Loucy (cell line): ENCODE results near the gene RETREG2.
A peak's percentile ranks its signal among the peaks of the same experiment; 100 is the strongest.

Source experiments
- H2AFZ ChIP-seq: fragments of 200-600 bp; sonication (generic); 2 replicates; pipeline ENCODE4 v1.6.0; 2016; ENCODE audit warnings: antibody characterized with exemption, mild to moderate bottlenecking, low read length, moderate library complexity
- H3F3A ChIP-seq: fragments of 200-600 bp; 2 replicates; pipeline ENCODE4 v1.6.0; 2016; ENCODE audit warnings: antibody characterized with exemption, low read depth, mild to moderate bottlenecking
- H3K27me3 ChIP-seq: fragments of 200-600 bp; sonication (generic); 2 replicates; pipeline ENCODE4 v1.6.1; 2014; ENCODE audit warnings: low read length, mild to moderate bottlenecking; ENCODE audit not compliant: insufficient read depth, poor library complexity, severe bottlenecking
- H3K36me3 ChIP-seq: fragments of 200-600 bp; sonication (generic); 2 replicates; pipeline ENCODE4 v1.6.1; 2016; ENCODE audit warnings: low read length; ENCODE audit not compliant: insufficient read depth
- H3K4me1 ChIP-seq: fragments of 200-600 bp; sonication (generic); 2 replicates; pipeline ENCODE4 v1.5.1; 2014; ENCODE audit warnings: low read length, mild to moderate bottlenecking; ENCODE audit not compliant: insufficient read depth, poor library complexity, severe bottlenecking
- H3K4me2 ChIP-seq: fragments of 200-600 bp; sonication (generic); 2 replicates; pipeline ENCODE4 v1.6.0; 2014; ENCODE audit warnings: antibody characterized with exemption, low read length, low read depth, mild to moderate bottlenecking; ENCODE audit not compliant: poor library complexity, severe bottlenecking
- H3K4me3 ChIP-seq: fragments of 200-600 bp; sonication (generic); 2 replicates; pipeline ENCODE4 v1.5.1; 2014; ENCODE audit warnings: low read length, mild to moderate bottlenecking, mixed read lengths; ENCODE audit not compliant: poor library complexity, severe bottlenecking
- H3K79me2 ChIP-seq: fragments of 200-600 bp; sonication (generic); 2 replicates; pipeline ENCODE4 v1.6.1; 2014; ENCODE audit warnings: low read length; ENCODE audit not compliant: insufficient read depth
- H3K9ac ChIP-seq: fragments of 200-600 bp; sonication (generic); 2 replicates; pipeline ENCODE4 v1.6.0; 2014; ENCODE audit warnings: mild to moderate bottlenecking, low read depth, low read length, moderate library complexity; ENCODE audit not compliant: poor library complexity, severe bottlenecking
- H3K9me2 ChIP-seq: fragments of 200-600 bp; sonication (generic); replicated peaks from 2 replicates; pipeline ENCODE4 v1.6.1; 2016; ENCODE audit warnings: low read depth, low read length, mixed read lengths
- H3K9me3 ChIP-seq: fragments of 200-600 bp; sonication (generic); 2 replicates; pipeline ENCODE4 v1.6.1; 2014; ENCODE audit warnings: mild to moderate bottlenecking, antibody characterized with exemption, low read length, low read depth; ENCODE audit not compliant: insufficient read depth
- H4K20me1 ChIP-seq: fragments of 200-600 bp; sonication (generic); 2 replicates; pipeline ENCODE4 v1.6.0; 2014; ENCODE audit warnings: antibody characterized with exemption, low read length, mild to moderate bottlenecking; ENCODE audit not compliant: insufficient read depth, poor library complexity, severe bottlenecking
- EZH2phosphoT487 ChIP-seq: fragments of 200-600 bp; IDR thresholded peaks from 2 replicates; pipeline ENCODE4 v1.6.1; 2018; ENCODE audit warnings: antibody characterized with exemption, mild to moderate bottlenecking, moderate library complexity, borderline replicate concordance
- TF ChIP-seq, protein P1 (sequence below): fragments of 200-600 bp; sonication (generic); conservative IDR thresholded peaks from 2 replicates; pipeline ENCODE4 v1.5.1; 2014; ENCODE audit warnings: mild to moderate bottlenecking, antibody characterized with exemption, low read length

Gene RETREG2

GRCh38 chr2:219228041-219228910 lies 50.2 kb downstream of the RETREG2 start:
- Histone ChIP-seq H3K4me3 (peak overlapping the region; percentile 89), H3K36me3 (peaks cover 44% of the 10 kb centered on the region; the same call in 1 of the 2 replicates), H3K27me3 (no peaks in the 10 kb centered on the region), H2AFZ (peak overlapping the region; percentile 93; the same call in 1 of the 2 replicates), H3F3A (no peaks in the 10 kb centered on the region), H3K9me3 (no peaks in the 10 kb centered on the region), H4K20me1 (peaks cover 16% of the 10 kb centered on the region), H3K4me1 (peaks cover 20% of the 10 kb centered on the region), H3K79me2 (peaks cover 57% of the 10 kb centered on the region), H3K9ac (peak overlapping the region; percentile 92), H3K9me2 (no peaks in the 10 kb centered on the region), H3K4me2 (peak overlapping the region; percentile 88)
- TF ChIP-seq, protein P1, sequence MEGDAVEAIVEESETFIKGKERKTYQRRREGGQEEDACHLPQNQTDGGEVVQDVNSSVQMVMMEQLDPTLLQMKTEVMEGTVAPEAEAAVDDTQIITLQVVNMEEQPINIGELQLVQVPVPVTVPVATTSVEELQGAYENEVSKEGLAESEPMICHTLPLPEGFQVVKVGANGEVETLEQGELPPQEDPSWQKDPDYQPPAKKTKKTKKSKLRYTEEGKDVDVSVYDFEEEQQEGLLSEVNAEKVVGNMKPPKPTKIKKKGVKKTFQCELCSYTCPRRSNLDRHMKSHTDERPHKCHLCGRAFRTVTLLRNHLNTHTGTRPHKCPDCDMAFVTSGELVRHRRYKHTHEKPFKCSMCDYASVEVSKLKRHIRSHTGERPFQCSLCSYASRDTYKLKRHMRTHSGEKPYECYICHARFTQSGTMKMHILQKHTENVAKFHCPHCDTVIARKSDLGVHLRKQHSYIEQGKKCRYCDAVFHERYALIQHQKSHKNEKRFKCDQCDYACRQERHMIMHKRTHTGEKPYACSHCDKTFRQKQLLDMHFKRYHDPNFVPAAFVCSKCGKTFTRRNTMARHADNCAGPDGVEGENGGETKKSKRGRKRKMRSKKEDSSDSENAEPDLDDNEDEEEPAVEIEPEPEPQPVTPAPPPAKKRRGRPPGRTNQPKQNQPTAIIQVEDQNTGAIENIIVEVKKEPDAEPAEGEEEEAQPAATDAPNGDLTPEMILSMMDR = no peak
- TF ChIP-seq EZH2phosphoT487 = no peak

DNA sequence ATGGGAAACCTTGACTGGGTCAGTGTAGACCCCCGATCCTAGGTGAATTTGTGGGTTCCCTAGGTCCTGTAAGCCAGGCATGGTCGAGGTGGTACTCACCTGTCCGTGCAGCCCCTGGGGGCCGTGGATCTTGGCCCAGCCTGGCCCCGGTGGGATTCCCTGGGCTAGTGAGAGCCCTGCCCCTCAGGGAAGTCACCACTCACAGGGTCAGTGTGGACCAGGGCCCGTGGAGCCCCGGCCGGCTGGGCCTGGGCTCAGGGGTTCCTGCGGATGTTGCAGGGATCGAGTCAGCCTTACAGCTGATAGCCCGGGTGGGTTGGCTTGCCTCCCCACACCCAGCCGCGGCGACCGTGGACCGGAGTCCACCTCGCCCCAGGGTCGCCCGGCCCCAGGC lies 50.8 kb downstream of the RETREG2 start:
- peaks cover 44% of the 10 kb centered on the region; the same call in 1 of the 2 replicates for H3K36me3 ChIP-seq
- H3K79me2 ChIP-seq = peaks cover 64% of the 10 kb centered on the region
- H2AFZ ChIP-seq = peak overlapping the region; percentile 93; the same call in 1 of the 2 replicates
- no peaks in the 10 kb centered on the region for H3F3A ChIP-seq
- H4K20me1 ChIP-seq = peaks cover 18% of the 10 kb centered on the region
- no peaks in the 10 kb centered on the region for H3K9me3 ChIP-seq
- H3K4me3 ChIP-seq = peak overlapping the region; percentile 89
- H3K27me3 ChIP-seq = no peaks in the 10 kb centered on the region
- peak overlapping the region; percentile 92 for H3K9ac ChIP-seq
- TF ChIP-seq, protein P1 = no peak
- TF ChIP-seq EZH2phosphoT487 = no peak
- peaks cover 20% of the 10 kb centered on the region for H3K4me1 ChIP-seq
- no peaks in the 10 kb centered on the region for H3K9me2 ChIP-seq
- peak overlapping the region; percentile 88 for H3K4me2 ChIP-seq

GRCh38 chr2:219229305-219230058 lies 51.4 kb downstream of the RETREG2 start, which contains the start of the genes ANKZF1 and ATG9A:
TSS of gene ANKZF1 (plus strand) at chr2:219229806. CDS start at chr2:219230258, 452 bp downstream.
TSS of gene ATG9A (minus strand) at chr2:219229636. CDS start at chr2:219228024, 1,612 bp downstream.
- H3K79me2 ChIP-seq = peaks cover 65% of the 10 kb centered on the region
- no peaks in the 10 kb centered on the region for H3F3A ChIP-seq
- peaks cover 44% of the 10 kb centered on the region; the same call in 1 of the 2 replicates for H3K36me3 ChIP-seq
- H4K20me1 ChIP-seq = peaks cover 18% of the 10 kb centered on the region
- peak within 1 kb of the TSS; percentile 92 for H3K9ac ChIP-seq
- H2AFZ ChIP-seq = peak within 1 kb of the TSS; percentile 93
- peaks cover 20% of the 10 kb centered on the region for H3K4me1 ChIP-seq
- H3K4me2 ChIP-seq = peak within 1 kb of the TSS; percentile 92
- H3K9me2 ChIP-seq = no peaks in the 10 kb centered on the region
- H3K27me3 ChIP-seq = no peaks in the 10 kb centered on the region
- no peaks in the 10 kb centered on the region for H3K9me3 ChIP-seq
- H3K4me3 ChIP-seq = peak within 1 kb of the TSS; percentile 89
- no peak for TF ChIP-seq EZH2phosphoT487
- TF ChIP-seq, protein P1 = no peak
